Sigmoid colon (tissue), 7 donors: Measurements from ENCODE around the gene CWC27. TPM values are rescaled to one million over a fixed set of nuclear protein-coding genes. Genes with fewer than 3 reads are reported as not detected.

Experiments used
- DNase-seq: peaks from one replicate; pipeline ENCODE4 v3.0.0-alpha.2; 2019
- H3K27ac ChIP-seq, 4 donors: fragments of 200-600 bp; sonication (generic); one replicate each; pipeline ENCODE4 v1.5.1; 2016 to 2019; ENCODE audit warnings: mild to moderate bottlenecking in 1 of 4
- H3K27me3 ChIP-seq, 3 donors: fragments of 200-600 bp; sonication (generic); one replicate each; pipeline ENCODE4 v1.5.1; 2019; ENCODE audit warnings: mild to moderate bottlenecking in 1 of 3
- H3K36me3 ChIP-seq, 4 donors: fragments of 200-600 bp; sonication (generic); one replicate each; pipeline ENCODE4 v1.5.1; 2016 to 2019
- H3K4me1 ChIP-seq, 4 donors: fragments of 200-600 bp; sonication (generic); one replicate each; pipeline ENCODE4 v1.5.1; 2017 to 2019
- H3K4me3 ChIP-seq, 4 donors: fragments of 200-600 bp; sonication (generic); one replicate each; pipeline ENCODE4 v1.5.1; 2017 to 2019; ENCODE audit warnings: mild to moderate bottlenecking in 2 of 4, moderate library complexity in 1 of 4
- H3K9me3 ChIP-seq, 4 donors: fragments of 200-600 bp in 3 of 4; sonication (generic) in 3 of 4; one replicate each; pipeline versions ENCODE4 v1.5.1 to v1.6.1; 2013 to 2019
- EP300 ChIP-seq, 4 donors: sonication (generic); formaldehyde crosslinking; IDR thresholded peaks; one replicate each; pipeline ENCODE4 v1.6.1; 2017; ENCODE audit warnings: antibody characterized with exemption in 4 of 4
- POLR2A ChIP-seq, 2 donors: fragments of 450-650 bp; IDR thresholded peaks; one replicate each; pipeline ENCODE4 v1.6.1; 2016; ENCODE audit warnings: antibody characterized with exemption in 2 of 2, mild to moderate bottlenecking in 2 of 2, moderate library complexity in 2 of 2
- POLR2AphosphoS5 ChIP-seq, 4 donors: sonication (generic); formaldehyde crosslinking; IDR thresholded peaks; one replicate each; pipeline ENCODE4 v1.6.1; 2017; ENCODE audit warnings: antibody characterized with exemption in 4 of 4
- WGBS, 2 donors: extraction: QIAGEN DNeasy Blood & Tissue Kit; methylation state at CpG; one replicate each; pipeline ENCODE4 v1.1.7; 2013; 5-methylcytosine and 5-hydroxymethylcytosine counted together
- intact Hi-C: fragments of 100-400 bp; cut with DNase I; formaldehyde crosslinking; loops from one replicate; pipeline ENCODE4 v1.15.1; 2023
- polyA plus RNA-seq, 3 donors: library from polyadenylated mRNA; stranded (reverse); fragments of 200-250 nt; gene quantifications; one replicate each; pipeline ENCODE4 v1.2.3, GENCODE V29; 2013
- total RNA-seq, 4 donors: library from RNA; depleted of rRNA; stranded (reverse); fragments of >200 nt; gene quantifications; one replicate each; pipeline ENCODE4 v1.1.0, GENCODE V29; 2016
- TF ChIP-seq, protein P1 (sequence below), 4 experiments: fragments of 450-650 bp in 3 of 4; fragments of 200-600 bp in 1 of 4; IDR thresholded peaks; one replicate each; pipeline ENCODE4 v1.5.1; 2016 to 2019; ENCODE audit warnings: antibody characterized with exemption in 4 of 4, mild to moderate bottlenecking in 3 of 4, moderate library complexity in 2 of 4
- donor health status: healthy with polysubstance abuse.
- donor health status: Bipolar disorder and iron deficiency.
- donor health status: healthy.

CWC27 gene
- total and polyA plus RNA-seq, 7 donors: 11.3 to 27.7 (median 18.9) TPM

- WGBS, 2 donors: 95 to 96% methylated on average over 5 of the region's 5 CpGs
- no peak for DNase-seq
- intact Hi-C loops: no loop called here
- Histone ChIP-seq H3K9me3 (no peaks in the 10 kb centered on the region), H3K27ac (no peak overlapping the region), H3K4me3 (no peak overlapping the region), H3K36me3 (no peaks in the 10 kb centered on the region), H3K27me3 (no peaks in the 10 kb centered on the region), H3K4me1 (peaks cover 0 to 15% (median 8%) of the 10 kb centered on the region in 4 donors)
- TF ChIP-seq POLR2A (IDR thresholded peaks at IDR 0.05) (no peak), EP300 (IDR thresholded peaks at IDR 0.05) (no peak), POLR2AphosphoS5 (IDR thresholded peaks at IDR 0.05) (no peak)
- TF ChIP-seq, protein P1, sequence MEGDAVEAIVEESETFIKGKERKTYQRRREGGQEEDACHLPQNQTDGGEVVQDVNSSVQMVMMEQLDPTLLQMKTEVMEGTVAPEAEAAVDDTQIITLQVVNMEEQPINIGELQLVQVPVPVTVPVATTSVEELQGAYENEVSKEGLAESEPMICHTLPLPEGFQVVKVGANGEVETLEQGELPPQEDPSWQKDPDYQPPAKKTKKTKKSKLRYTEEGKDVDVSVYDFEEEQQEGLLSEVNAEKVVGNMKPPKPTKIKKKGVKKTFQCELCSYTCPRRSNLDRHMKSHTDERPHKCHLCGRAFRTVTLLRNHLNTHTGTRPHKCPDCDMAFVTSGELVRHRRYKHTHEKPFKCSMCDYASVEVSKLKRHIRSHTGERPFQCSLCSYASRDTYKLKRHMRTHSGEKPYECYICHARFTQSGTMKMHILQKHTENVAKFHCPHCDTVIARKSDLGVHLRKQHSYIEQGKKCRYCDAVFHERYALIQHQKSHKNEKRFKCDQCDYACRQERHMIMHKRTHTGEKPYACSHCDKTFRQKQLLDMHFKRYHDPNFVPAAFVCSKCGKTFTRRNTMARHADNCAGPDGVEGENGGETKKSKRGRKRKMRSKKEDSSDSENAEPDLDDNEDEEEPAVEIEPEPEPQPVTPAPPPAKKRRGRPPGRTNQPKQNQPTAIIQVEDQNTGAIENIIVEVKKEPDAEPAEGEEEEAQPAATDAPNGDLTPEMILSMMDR (IDR thresholded peaks at IDR 0.05): no peak
Measured at GRCh38 chr5:64853777-64854176, 85.0 kb downstream of the CWC27 start.

- WGBS, 2 donors: 77 to 91% methylated on average over 1 of the region's 1 CpG
- DNase-seq: no peak
- Histone ChIP-seq H3K9me3 (no peaks in the 10 kb centered on the region), H3K36me3 (no peaks in the 10 kb centered on the region), H3K4me1 (peaks cover 0 to 24% (median 13%) of the 10 kb centered on the region in 4 donors), H3K4me3 (no peak overlapping the region), H3K27me3 (no peaks in the 10 kb centered on the region), H3K27ac (no peak overlapping the region)
- no peak for TF ChIP-seq EP300 (IDR thresholded peaks at IDR 0.05)
- TF ChIP-seq POLR2A (IDR thresholded peaks at IDR 0.05): no peak
- TF ChIP-seq, protein P1 (IDR thresholded peaks at IDR 0.05): no peak
- TF ChIP-seq POLR2AphosphoS5 (IDR thresholded peaks at IDR 0.05): no peak
- intact Hi-C loops: no loop called here
Measured at GRCh38 chr5:64854855-64855254, 86.1 kb downstream of the CWC27 start.

DNA sequence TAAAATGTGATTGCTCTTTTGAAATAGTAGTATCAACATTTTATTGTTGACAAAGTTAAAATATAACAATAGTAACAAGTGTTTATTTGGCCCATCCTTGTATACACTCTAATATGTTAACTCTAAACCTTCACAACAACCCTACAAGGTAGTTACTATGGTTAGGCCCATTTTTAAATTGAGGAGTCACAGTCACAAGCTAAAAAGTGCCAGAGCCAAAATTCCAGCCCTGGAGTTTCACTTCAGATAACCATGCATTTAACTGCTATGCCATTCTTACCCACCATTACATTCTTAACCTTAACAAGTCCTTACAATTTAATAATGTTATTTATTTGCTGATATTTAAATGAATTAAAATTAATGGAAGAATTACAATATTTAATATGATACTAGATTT lies 91.2 kb downstream of the CWC27 start:
- Histone ChIP-seq H3K27ac (peak overlapping the region in 3 of 4 donors; percentile 1 to 6 (median 3)), H3K9me3 (no peaks in the 10 kb centered on the region), H3K4me3 (no peak overlapping the region), H3K27me3 (no peaks in the 10 kb centered on the region), H3K4me1 (peaks cover 0 to 28% (median 8%) of the 10 kb centered on the region in 4 donors), H3K36me3 (no peaks in the 10 kb centered on the region)
- TF ChIP-seq, protein P1 (IDR thresholded peaks at IDR 0.05): no peak
- TF ChIP-seq EP300 (IDR thresholded peaks at IDR 0.05) (no peak), POLR2A (IDR thresholded peaks at IDR 0.05) (no peak), POLR2AphosphoS5 (IDR thresholded peaks at IDR 0.05) (no peak)
- intact Hi-C loops: no loop called here
- no peak for DNase-seq

GRCh38 chr5:64861281-64861680 lies 92.6 kb downstream of the CWC27 start:
- H3K4me3 ChIP-seq: no peak overlapping the region
- H3K9me3 ChIP-seq: no peaks in the 10 kb centered on the region
- no peak for DNase-seq
- no peak overlapping the region for H3K27ac ChIP-seq
- H3K4me1 ChIP-seq: peaks cover 0 to 39% (median 13%) of the 10 kb centered on the region in 4 donors
- H3K27me3 ChIP-seq: no peaks in the 10 kb centered on the region
- TF ChIP-seq POLR2AphosphoS5 (IDR thresholded peaks at IDR 0.05): no peak
- TF ChIP-seq, protein P1 (IDR thresholded peaks at IDR 0.05): no peak
- no peak for TF ChIP-seq EP300 (IDR thresholded peaks at IDR 0.05)
- TF ChIP-seq POLR2A (IDR thresholded peaks at IDR 0.05): no peak
- H3K36me3 ChIP-seq: no peaks in the 10 kb centered on the region
- intact Hi-C loops: no loop called here

- H3K27me3 ChIP-seq: no peaks in the 10 kb centered on the region
- H3K4me1 ChIP-seq: peaks cover 0 to 32% (median 8%) of the 10 kb centered on the region in 4 donors
- TF ChIP-seq POLR2AphosphoS5 (IDR thresholded peaks at IDR 0.05): no peak
- TF ChIP-seq, protein P1 (IDR thresholded peaks at IDR 0.05): no peak
- no peak for TF ChIP-seq POLR2A (IDR thresholded peaks at IDR 0.05)
- TF ChIP-seq EP300 (IDR thresholded peaks at IDR 0.05): no peak
- H3K9me3 ChIP-seq: no peaks in the 10 kb centered on the region
- no peaks in the 10 kb centered on the region for H3K36me3 ChIP-seq
- no peak overlapping the region for H3K4me3 ChIP-seq
- intact Hi-C loops: no loop called here
- no peak overlapping the region for H3K27ac ChIP-seq
- 95 to 96% methylated on average over 2 of the region's 2 CpGs for WGBS, 2 donors
- DNase-seq: no peak
Measured at GRCh38 chr5:64864171-64864570, 95.4 kb downstream of the CWC27 start.
